Glutamatergic neuron (in vitro differentiated cells): Measurements from ENCODE around the gene MYO18B. TPM values are rescaled to one million over a fixed set of nuclear protein-coding genes. Genes with fewer than 3 reads are reported as not detected.
A peak's percentile ranks its signal among the peaks of the same experiment; 100 is the strongest.

ENCODE experiments used
- DNase-seq: peaks from one replicate; pipeline ENCODE4 v3.0.0; 2022
- H3K27ac Mint-ChIP-seq: one replicate; pipeline ENCODE4 v1.8.0; 2020; ENCODE audit warnings: mild to moderate bottlenecking, mixed read lengths, inconsistent platforms; ENCODE audit not compliant: unreplicated experiment
- H3K27me3 Mint-ChIP-seq: one replicate; pipeline ENCODE4 v1.8.0; 2020; ENCODE audit warnings: mild to moderate bottlenecking, moderate library complexity, mixed read lengths, inconsistent platforms; ENCODE audit not compliant: unreplicated experiment
- H3K36me3 Mint-ChIP-seq: one replicate; pipeline ENCODE4 v1.8.0; 2020; ENCODE audit warnings: mild to moderate bottlenecking, mixed read lengths, inconsistent platforms; ENCODE audit not compliant: unreplicated experiment
- H3K4me1 Mint-ChIP-seq: one replicate; pipeline ENCODE4 v1.8.0; 2020; ENCODE audit warnings: mild to moderate bottlenecking, low read depth, mixed read lengths, inconsistent platforms; ENCODE audit not compliant: unreplicated experiment
- H3K4me3 Mint-ChIP-seq: one replicate; pipeline ENCODE4 v1.8.0; 2020; ENCODE audit warnings: mild to moderate bottlenecking, mixed read lengths, inconsistent platforms; ENCODE audit not compliant: unreplicated experiment
- H3K9me3 Mint-ChIP-seq: one replicate; pipeline ENCODE4 v1.8.0; 2020; ENCODE audit warnings: mild to moderate bottlenecking, moderate library complexity, mixed read lengths, inconsistent platforms; ENCODE audit not compliant: unreplicated experiment
- CTCF ChIP-seq: fragments of 200-600 bp; sonication (generic); IDR thresholded peaks from one replicate; pipeline ENCODE4 v1.5.0; 2021; ENCODE audit not compliant: partially characterized antibody, unreplicated experiment
- total RNA-seq: library from RNA; stranded (reverse); fragmentation: NEBNext Ultra II Directional; extraction: Animal tissue kit (Norgen Biotek cat#: 25700); gene quantifications from one replicate; pipeline ENCODE4 v1.2.1, GENCODE V29; 2021; ENCODE audit not compliant: unreplicated experiment

MYO18B gene
- total RNA-seq, 1 donor from 2014 or later = 0.25 TPM

- H3K27ac Mint-ChIP-seq = no peak overlapping the region
- peak; percentile 58 for TF ChIP-seq CTCF
- no peaks in the 10 kb centered on the region for H3K36me3 Mint-ChIP-seq
- no peak for DNase-seq
- peaks cover 13% of the 10 kb centered on the region for H3K4me1 Mint-ChIP-seq
- no peak overlapping the region for H3K4me3 Mint-ChIP-seq
- peaks cover 3% of the 10 kb centered on the region for H3K9me3 Mint-ChIP-seq
- H3K27me3 Mint-ChIP-seq = peaks cover 4% of the 10 kb centered on the region
Observed at GRCh38 chr22:25853501-25854284, 111.7 kb downstream of the MYO18B start.

- H3K4me3 Mint-ChIP-seq = no peak overlapping the region
- no peaks in the 10 kb centered on the region for H3K27me3 Mint-ChIP-seq
- DNase-seq = no peak
- no peak for TF ChIP-seq CTCF
- no peak overlapping the region for H3K27ac Mint-ChIP-seq
- no peaks in the 10 kb centered on the region for H3K9me3 Mint-ChIP-seq
- H3K36me3 Mint-ChIP-seq = no peaks in the 10 kb centered on the region
- peaks cover 7% of the 10 kb centered on the region for H3K4me1 Mint-ChIP-seq
Observed at GRCh38 chr22:25869771-25870170, 127.8 kb downstream of the MYO18B start.

GRCh38 chr22:25874327-25874726 is 132.3 kb downstream of the MYO18B start:
- no peaks in the 10 kb centered on the region for H3K36me3 Mint-ChIP-seq
- peaks cover 16% of the 10 kb centered on the region for H3K4me1 Mint-ChIP-seq
- TF ChIP-seq CTCF = no peak
- no peak overlapping the region for H3K27ac Mint-ChIP-seq
- peaks cover 2% of the 10 kb centered on the region for H3K27me3 Mint-ChIP-seq
- no peaks in the 10 kb centered on the region for H3K9me3 Mint-ChIP-seq
- no peak for DNase-seq
- H3K4me3 Mint-ChIP-seq = no peak overlapping the region

- H3K4me1 Mint-ChIP-seq = peaks cover 16% of the 10 kb centered on the region
- H3K36me3 Mint-ChIP-seq = no peaks in the 10 kb centered on the region
- H3K4me3 Mint-ChIP-seq = no peak overlapping the region
- H3K9me3 Mint-ChIP-seq = no peaks in the 10 kb centered on the region
- DNase-seq = no peak
- H3K27me3 Mint-ChIP-seq = peaks cover 2% of the 10 kb centered on the region
- no peak for TF ChIP-seq CTCF
- no peak overlapping the region for H3K27ac Mint-ChIP-seq
Observed at GRCh38 chr22:25875461-25875860, 133.5 kb downstream of the MYO18B start.

GRCh38 chr22:25876871-25877270 is 134.9 kb downstream of the MYO18B start:
- Mint-ChIP-seq H3K27ac (no peak overlapping the region), H3K4me1 (peaks cover 16% of the 10 kb centered on the region), H3K9me3 (no peaks in the 10 kb centered on the region), H3K27me3 (peaks cover 7% of the 10 kb centered on the region), H3K4me3 (no peak overlapping the region), H3K36me3 (no peaks in the 10 kb centered on the region)
- no peak for DNase-seq
- TF ChIP-seq CTCF = no peak
